OCI-LY7 (cell line): ENCODE measurements around the gene VTI1A.

Experiments used
- EZH2phosphoT487 ChIP-seq: fragments of 200-600 bp; sonication (generic); IDR thresholded peaks from 2 replicates; pipeline ENCODE4 v1.6.1; 2018; ENCODE audit warnings: low read depth, borderline replicate concordance, mild to moderate bottlenecking, mixed run types, antibody characterized with exemption, low read length, moderate library complexity, mixed read lengths
- TF ChIP-seq, protein P1 (sequence below): fragments of 200-600 bp; sonication (generic); conservative IDR thresholded peaks from 2 replicates; pipeline ENCODE4 v1.5.1; 2014; ENCODE audit warnings: mild to moderate bottlenecking, antibody characterized with exemption, low read length, moderate library complexity, mixed read lengths

DNA sequence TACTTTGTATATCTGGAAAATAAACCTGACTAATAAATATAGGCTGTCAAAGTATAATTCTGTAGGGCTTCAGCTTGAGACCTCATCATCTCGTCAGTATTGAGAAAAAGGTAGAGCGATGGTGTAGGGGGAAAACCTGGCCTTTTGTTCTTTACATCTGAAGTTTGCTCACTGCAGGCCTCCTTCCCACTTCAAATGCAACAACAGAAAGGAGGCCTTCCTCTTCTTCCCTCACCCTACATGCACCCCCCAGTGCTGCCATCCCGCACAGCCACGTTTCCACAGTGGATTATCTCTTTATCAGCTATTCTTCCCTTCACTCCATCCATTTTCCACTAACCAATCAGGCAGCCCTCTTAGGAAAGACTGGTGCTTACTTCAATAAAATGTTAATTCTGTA lies 112.3 kb downstream of the VTI1A start:
- TF ChIP-seq, protein P1, sequence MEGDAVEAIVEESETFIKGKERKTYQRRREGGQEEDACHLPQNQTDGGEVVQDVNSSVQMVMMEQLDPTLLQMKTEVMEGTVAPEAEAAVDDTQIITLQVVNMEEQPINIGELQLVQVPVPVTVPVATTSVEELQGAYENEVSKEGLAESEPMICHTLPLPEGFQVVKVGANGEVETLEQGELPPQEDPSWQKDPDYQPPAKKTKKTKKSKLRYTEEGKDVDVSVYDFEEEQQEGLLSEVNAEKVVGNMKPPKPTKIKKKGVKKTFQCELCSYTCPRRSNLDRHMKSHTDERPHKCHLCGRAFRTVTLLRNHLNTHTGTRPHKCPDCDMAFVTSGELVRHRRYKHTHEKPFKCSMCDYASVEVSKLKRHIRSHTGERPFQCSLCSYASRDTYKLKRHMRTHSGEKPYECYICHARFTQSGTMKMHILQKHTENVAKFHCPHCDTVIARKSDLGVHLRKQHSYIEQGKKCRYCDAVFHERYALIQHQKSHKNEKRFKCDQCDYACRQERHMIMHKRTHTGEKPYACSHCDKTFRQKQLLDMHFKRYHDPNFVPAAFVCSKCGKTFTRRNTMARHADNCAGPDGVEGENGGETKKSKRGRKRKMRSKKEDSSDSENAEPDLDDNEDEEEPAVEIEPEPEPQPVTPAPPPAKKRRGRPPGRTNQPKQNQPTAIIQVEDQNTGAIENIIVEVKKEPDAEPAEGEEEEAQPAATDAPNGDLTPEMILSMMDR, result no peak
- no peak for TF ChIP-seq EZH2phosphoT487
